ENCODE results near the gene CLASP2.
"Not testable (repeated sequence)": the region's sequence is repeated elsewhere in the genome, so short reads cannot be mapped to it uniquely, and the experiment has no call there.

Gene CLASP2

DNA sequence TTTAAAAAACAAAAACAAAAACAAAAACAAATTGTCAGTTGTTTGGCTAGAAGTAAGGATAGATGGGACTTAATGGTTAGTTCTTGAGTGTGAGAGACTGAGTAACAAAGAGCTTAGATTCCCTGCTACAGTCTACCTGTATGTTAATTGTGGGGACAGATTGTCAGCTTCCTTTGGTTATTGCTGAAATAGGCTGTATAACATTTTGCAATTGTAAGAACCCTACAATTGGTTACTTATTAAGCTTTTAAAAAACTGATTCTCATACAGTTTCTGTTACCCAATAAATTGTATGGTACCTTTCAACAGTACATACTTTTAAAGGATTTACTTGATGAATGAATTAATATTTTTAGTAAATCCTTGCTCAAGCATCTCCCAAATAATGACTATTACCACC, 35.3 kb downstream of the CLASP2 start:
- no peak for DNase-seq

DNA sequence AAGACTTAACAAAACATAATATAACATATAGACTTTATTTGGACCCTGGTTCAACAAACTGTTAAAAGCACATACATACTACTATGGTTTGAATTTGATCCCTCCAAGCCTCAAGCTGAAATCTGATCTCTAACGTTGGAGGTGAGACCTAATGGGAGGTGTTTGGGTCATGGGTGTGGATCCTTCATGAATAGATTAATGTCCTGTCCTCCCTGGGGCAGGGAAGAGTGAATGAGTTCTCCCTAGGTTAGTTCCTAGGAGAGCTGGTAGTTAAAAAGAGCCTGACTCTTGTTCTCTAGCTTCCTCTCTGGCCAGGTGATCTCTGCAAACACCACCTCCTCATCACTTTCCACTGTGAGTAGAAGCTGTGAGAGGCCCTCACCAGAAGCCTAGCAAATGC, 36.4 kb downstream of the CLASP2 start:
- DNase-seq = no peak

DNA sequence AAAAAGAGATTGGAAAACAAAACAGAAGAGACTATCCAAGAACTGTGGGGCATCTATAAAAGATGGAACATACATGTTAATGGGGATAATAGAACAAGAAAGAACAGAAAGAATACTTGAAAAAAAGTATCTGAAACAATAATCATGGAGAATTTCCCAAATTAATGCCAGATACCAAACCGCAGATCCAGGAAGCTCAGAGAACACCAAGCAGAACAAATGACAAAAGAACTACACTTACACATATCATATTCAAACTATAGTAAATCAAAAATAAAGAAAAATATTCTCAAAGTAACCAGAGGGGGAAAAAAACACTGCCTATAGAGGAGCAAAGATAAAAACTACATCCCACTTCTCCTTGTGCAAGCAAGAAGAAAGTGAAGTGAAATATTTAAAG, 40.0 kb downstream of the CLASP2 start:
- DNase-seq = no peak

GRCh38 chr3:33673436-33673835, 44.6 kb downstream of the CLASP2 start:
- DNase-seq = not testable (repeated sequence)

DNA sequence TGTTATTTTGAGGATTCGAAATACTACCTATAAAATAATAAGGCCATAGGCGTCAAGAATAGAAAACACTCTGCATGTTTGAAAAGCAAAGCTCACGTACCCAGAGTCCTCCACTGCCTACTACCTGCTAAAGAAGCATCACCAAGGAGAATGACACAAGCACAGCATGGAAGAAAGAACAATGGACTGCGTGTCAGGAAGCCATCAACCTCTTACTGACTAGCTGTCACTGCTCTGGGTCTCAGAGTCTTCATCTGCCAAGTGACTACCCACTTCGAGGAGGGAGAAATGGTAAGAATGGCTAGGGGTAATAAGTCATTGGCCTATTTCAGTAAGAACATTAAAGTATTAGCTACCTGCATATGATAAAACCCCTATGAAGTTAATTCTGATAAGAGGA, 49.4 kb downstream of the CLASP2 start:
- no peak for DNase-seq

DNA sequence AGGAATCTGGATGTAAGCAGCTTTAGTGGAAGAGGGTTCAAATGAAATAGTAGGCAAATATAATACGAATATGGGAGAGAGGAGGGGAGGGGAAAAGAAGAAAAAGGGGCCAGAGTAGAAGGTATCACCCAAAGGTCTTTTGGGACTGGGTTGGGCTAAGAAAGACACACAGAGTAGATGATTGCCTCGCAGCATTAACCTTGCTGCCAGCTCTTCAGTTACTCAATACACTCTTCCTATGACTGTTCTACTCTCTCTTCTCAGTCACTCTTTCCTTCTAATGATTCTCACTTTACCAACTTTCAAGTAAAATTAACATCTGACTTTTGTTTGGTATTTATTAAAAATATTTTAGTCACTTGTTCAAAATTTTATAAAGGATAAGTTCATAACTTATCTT, 52.8 kb downstream of the CLASP2 start:
- no peak for DNase-seq

DNA sequence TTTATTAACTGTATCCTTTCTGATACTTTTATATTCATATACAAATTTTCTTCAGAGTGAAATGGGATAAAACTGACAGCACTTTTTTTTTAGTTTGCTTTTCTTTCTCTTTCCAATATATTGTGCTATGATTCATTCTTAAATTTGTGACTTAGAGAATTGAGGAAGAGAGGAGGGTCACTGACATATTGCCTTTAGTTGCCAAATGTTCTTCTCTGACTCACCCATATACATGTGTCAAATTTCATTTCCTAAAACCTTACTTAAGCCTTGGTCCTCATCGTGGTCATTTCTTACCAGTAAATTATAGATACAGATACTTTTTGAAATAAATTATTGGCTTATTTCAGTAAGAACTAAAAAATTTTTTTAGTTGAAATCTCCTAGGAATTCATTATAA, 53.9 kb downstream of the CLASP2 start:
- no peak for DNase-seq

DNA sequence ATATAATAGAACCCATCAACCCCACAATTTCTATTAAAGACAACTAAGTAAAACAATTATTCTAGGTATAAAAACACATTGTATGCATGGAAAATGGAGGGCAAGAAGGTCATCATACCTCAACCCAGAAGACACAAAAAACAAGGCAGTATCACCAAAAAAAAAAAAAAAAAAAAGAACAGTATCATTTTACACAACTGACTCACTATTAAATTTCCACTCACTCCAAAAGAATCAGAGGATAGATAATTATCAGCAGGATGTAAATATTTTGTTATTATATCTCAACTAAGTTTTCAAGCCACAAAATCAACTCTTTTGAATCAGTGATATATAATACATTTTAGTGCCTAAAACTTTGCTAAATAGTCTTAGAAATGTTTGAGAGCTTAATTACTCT, 55.0 kb downstream of the CLASP2 start:
- DNase-seq = no peak

DNA sequence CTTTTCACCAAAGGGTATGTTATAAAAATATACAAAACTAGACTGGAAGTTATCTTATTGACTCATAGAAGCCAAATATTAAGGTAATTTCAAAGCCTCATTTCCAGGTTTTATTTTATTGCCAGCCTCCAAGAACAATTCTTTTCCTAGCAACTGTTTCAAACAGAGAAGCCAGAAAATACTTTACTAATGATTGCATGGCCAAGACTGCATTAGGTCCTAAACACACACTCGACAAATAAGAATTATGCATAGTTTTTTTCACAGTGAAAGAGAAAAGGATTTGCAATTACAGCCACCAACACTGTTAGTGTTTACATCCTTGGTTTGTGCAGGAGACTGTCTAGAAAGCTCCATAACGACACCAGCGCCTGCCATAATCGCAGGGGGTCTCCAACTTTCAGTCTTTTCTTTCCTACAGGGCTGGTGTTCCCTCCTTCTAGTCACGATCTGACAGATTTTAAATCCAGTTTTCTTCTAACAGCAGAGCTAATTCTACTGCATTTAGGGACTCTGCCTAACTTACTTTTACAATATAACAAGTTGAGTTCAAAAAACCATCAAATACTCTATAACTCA, 58.1 kb downstream of the CLASP2 start:
- no peak for DNase-seq

DNA sequence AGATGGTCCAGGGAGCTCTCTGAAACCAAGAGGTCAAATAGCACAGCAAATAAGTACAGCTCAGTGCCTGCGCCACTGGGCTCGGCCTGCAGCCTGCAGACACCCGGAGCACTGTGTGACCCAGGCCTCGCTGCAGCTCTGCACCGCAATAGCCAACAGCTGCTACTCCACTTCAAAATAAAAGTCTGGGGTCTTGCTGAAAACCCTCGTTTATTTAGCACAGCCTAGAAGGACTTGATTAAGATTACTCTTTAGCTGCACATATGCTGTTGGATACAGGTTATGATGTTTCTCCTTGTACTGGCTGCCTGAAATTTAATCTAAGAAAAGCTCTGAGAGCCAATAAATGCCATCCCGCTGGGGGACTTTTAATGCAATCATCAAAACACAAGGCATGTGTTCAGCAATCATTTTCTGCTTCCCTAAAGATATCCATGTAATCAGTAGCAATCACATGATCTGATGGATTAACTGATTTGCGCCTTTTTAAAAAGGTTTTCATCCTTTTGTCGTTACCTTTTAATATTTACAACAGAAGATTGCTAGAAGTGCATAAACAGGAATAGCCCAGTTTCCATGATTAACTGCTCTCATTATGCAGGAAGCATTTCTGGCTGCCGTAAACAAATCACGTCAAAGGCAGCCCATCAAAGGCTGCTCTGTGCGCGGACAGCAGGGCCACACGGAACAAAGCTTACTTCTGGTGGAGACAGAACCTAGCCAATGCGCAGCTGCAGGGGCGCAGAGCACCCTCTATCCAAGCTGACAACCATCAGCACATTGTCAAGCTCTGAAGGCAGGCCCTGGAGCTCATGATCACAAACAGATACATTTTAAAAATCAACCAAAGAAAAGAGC, 58.8 kb downstream of the CLASP2 start:
- peak; percentile 51 for DNase-seq

- no peak for DNase-seq
Observed at GRCh38 chr3:33658621-33658990, 59.4 kb downstream of the CLASP2 start.

DNA sequence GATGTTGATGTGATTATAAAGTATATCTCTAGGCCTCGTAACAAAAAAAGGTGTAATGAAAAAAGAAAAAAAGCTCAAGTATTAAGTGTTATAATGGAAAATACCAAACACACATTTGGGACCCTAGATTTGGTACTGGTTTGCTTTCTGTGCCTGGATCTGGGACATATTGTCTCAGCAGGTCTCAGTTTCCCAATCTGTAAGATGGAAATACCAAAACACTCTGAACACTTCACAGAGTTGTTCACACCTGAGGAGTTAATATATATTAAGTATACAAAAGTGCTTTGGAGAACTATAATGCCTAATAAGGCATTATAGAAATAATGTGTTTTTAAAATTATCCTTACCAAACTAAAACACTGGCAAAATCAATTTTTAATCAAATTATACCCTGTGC, 60.0 kb downstream of the CLASP2 start:
- no peak for DNase-seq

DNA sequence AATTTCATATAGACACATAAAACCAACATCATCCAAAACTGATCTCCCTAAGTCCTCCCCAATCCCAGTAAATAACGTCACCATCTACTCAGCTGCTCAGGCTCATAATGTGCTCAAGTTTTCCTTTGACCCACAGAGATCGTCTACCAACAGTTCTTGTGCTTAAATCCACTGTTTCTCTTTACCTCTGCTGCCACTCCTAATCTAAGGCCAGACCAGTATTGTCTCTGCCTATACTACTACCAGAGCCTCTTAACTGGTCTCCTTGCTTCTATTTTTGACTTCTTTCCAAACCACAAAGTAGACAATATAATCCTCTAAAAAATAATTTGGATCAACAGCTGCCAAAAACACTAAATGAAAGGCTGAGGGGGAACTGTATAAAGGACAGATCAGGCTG, 65.3 kb downstream of the CLASP2 start:
- DNase-seq = no peak

DNA sequence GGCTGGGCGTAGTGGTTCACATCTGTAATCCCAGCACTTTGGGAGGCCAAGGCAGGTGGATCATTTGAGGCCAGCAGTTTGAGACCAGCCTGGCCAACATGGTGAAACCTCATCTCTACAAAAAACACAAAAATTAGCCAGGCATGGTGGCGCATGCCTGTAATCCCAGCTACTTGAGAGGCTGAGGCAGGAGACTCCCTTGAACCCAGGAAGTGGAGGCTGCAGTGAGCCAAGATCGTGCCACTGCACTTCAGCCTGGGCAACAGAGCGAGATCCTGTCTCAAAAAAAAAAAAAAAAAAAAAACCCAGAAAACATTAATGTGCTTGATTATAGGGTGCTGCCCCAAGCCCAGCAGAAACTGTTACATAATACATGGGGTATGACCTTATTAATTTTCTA, 67.0 kb downstream of the CLASP2 start:
- DNase-seq = not testable (repeated sequence)

DNA sequence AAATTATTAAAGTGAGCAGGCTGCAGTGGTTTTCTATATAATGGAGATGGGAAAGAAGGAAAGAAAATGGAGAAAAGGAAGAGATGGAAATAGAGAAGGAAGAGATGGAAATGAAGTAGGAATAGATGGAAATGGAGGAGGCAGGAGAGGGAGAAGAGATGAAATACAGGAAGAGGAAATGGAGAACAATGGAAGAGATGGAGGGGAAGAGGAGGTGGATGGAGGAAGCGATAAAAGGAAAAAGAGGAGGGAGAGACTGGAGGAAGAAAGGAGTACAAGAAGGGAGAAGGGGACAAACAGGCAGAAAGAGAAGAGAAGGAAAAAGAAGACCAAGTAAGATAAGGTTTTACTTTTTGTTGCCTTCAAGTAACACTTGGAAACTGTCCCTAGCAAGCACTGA, 67.6 kb downstream of the CLASP2 start:
- no peak for DNase-seq

DNA sequence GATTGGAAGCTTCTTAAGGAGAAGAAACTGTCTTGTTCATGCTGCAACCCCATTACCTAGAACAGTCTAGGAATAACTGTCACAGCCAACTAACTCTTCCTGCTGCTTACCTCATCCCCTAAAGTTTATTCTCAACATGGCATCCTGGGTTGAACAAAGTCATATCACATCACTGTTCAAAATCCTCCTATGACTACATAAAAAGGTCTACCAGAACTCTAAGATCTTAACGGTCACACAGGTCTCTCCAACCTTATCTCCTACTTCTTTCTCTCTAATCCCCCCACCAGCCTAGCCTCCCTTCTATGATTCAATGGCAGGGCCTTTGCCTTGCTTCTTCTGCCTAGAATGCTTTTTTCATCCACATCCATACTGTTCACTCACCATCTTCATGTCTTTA, 69.3 kb downstream of the CLASP2 start:
- DNase-seq = no peak

DNA sequence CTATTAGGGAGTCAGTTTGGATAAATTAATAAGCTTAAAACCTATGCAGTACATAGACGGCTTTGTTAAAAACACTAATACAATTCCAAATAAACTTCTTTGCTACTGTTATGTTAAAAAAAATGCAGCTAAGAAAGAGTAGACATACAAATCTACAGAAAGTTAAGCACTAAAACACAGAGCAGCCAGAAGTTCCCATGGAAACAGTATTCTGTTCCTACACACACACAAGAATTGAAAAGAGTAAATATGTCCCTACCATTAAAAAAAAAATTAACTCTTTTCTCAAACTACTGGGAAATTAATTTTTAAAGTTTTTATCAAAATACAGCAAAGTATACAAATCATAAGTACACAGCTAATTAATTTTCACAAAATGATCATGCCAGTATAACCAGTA, 71.6 kb downstream of the CLASP2 start:
- DNase-seq = no peak

GRCh38 chr3:33645060-33645647, 72.9 kb downstream of the CLASP2 start:
- DNase-seq = no peak

- DNase-seq = no peak
Observed at GRCh38 chr3:33644582-33644981, 73.5 kb downstream of the CLASP2 start.

GRCh38 chr3:33642806-33643205, 75.2 kb downstream of the CLASP2 start:
- DNase-seq = no peak

DNA sequence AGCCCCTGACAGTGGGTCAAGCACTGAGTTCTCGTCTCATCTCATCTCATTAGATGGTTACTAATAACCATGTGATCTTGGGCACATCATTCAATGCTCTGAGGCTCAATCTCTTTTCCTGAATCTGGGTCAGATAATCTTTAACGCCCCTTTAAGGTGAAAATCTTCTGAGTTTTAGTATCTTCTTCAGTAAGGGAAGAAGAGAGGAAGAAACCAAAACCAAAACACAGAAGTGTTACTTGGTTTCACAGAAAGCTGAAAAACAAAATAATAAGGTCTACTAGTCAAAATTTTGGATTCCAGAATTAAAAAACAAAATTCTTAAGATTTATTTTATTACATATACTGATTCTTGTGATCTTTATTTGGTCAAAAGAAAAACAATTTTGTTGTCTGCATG, 78.2 kb downstream of the CLASP2 start:
- no peak for DNase-seq

GRCh38 chr3:33637482-33637881, 80.6 kb downstream of the CLASP2 start:
- no peak for DNase-seq

DNA sequence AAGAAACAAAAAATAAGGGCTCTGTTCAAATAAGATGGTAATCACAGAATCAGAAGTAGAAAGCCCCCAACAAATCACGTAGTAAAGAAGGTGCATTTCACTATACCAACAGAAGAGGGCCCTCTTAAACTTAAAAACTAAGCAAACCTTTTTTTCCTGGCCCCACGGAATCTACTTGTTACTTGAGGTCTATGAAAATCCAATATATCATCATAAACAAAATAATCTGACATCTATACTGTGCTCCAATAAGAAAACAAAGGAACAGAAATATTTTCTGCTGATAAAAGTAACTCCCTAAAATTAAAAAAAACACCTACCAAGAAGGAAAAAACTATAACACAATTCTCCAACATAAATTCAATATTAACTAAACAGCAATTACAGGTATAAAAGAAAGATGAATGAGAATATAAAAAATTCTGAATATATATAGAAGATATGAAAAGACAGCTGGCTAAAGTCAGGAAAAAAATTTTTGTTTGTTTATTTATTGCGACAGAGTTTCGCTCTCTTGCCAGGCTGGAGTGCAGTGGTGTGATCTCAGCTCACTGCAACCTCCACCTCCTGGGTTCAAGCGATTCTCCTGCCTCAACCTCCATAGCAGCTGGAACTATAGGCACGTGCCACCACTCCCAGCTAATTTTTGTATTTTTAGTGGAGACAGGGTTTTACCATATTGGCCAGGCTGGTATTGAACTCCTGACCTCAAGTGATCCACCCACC, 81.8 kb downstream of the CLASP2 start:
- no peak for DNase-seq

DNA sequence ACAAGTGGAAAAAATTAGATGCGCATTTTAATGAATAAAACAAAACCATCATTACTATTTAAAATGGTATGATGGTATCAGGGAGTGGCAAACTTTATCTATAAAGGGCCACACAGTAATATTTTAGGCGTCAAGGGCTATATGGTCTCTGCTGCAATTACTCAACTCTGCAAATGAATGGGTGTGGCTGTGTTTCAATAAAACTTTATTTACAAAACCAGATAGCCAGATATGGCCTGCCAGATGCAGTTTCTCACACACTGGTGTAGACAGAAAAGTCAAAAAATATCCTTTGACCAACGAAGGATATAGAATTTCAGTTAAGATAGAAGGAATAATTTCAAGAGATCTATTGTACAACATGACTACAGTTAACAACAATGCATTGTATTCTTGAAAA, 83.8 kb downstream of the CLASP2 start:
- no peak for DNase-seq

All from NCI-H187 treated with DMSO at 0.1 percent for 48 hours (cell line).